22Rv1 (cell line): ENCODE measurements around the gene QSOX2.

ENCODE experiments used
- H3K27ac ChIP-seq: fragments of 450-650 bp; 2 replicates; pipeline ENCODE4 v1.5.1; 2017
- ZFX ChIP-seq: fragments of 450-650 bp; IDR thresholded peaks from 2 replicates; pipeline ENCODE4 v1.6.1; 2017; ENCODE audit warnings: antibody characterized with exemption, borderline replicate concordance
- TF ChIP-seq, protein P1 (sequence below): fragments of 450-650 bp; IDR thresholded peaks from 2 replicates; pipeline ENCODE4 v1.5.1; 2017; ENCODE audit warnings: mild to moderate bottlenecking

Gene QSOX2

GRCh38 chr9:136280535-136281315, 35.1 kb upstream of the QSOX2 start:
- no peak for TF ChIP-seq ZFX
- no peak overlapping the region for H3K27ac ChIP-seq

DNA sequence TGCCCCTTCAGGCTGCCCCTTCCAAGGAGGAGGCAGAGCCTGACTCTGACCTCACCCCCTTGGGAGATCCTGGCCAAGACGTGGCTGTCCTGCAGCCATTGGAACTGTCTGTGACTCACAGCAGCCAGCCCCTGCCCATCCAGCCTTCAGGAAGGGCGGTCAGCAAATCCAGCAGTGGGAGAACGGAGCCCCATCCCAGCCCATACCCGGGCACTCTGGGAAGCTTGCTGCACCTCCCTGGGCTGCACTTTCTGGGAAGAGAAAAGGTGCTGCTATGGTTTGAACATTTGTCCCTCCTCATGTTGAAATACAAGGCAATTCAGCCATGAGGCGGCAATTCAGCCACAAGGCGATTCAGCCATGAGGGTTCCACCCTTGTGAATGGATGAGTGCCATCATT, 33.9 kb upstream of the QSOX2 start:
- no peak overlapping the region for H3K27ac ChIP-seq
- TF ChIP-seq, protein P1, sequence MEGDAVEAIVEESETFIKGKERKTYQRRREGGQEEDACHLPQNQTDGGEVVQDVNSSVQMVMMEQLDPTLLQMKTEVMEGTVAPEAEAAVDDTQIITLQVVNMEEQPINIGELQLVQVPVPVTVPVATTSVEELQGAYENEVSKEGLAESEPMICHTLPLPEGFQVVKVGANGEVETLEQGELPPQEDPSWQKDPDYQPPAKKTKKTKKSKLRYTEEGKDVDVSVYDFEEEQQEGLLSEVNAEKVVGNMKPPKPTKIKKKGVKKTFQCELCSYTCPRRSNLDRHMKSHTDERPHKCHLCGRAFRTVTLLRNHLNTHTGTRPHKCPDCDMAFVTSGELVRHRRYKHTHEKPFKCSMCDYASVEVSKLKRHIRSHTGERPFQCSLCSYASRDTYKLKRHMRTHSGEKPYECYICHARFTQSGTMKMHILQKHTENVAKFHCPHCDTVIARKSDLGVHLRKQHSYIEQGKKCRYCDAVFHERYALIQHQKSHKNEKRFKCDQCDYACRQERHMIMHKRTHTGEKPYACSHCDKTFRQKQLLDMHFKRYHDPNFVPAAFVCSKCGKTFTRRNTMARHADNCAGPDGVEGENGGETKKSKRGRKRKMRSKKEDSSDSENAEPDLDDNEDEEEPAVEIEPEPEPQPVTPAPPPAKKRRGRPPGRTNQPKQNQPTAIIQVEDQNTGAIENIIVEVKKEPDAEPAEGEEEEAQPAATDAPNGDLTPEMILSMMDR = no peak
- no peak for TF ChIP-seq ZFX

DNA sequence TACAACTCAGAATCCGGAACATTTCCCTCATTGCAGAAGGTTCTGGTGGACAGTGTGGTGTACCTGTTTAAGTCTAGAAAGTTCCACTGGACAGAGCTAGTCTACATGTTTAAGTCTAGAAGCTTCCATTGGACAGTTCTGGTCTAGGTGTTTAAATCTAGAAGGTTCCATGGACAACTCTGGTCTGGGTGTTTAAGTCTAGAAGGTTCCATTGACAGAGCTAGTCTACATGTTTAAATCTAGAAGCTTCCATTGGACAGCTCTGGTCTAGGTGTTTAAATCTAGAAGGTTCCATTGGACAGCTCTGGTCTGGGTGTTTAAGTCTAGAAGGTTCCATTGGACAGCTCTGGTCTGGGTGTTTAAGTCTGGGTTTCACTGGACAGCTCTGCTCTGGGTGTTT, 33.3 kb upstream of the QSOX2 start:
- TF ChIP-seq, protein P1 = no peak
- no peak overlapping the region for H3K27ac ChIP-seq

DNA sequence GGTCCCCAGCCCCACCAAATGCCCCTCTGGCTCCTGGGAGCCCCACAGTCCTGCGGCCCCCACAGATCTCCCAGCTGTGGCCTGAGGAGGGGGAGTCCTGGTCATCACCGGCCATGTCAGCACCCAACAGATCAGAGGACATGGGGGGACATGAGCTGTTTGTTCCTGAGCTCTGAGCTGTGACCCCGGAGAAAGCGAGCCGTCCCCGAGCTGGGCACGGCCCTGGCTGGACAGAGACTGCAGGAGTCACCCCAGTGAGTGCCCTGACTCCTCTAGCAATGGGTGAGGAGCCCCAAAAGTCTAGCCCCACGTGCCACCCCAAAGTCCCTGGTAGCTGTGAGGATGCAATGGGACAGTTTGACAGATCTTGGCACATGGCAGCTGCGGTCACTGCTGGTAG, 32.6 kb upstream of the QSOX2 start:
- H3K27ac ChIP-seq = no peak overlapping the region
- TF ChIP-seq ZFX = no peak
- TF ChIP-seq, protein P1 = no peak

DNA sequence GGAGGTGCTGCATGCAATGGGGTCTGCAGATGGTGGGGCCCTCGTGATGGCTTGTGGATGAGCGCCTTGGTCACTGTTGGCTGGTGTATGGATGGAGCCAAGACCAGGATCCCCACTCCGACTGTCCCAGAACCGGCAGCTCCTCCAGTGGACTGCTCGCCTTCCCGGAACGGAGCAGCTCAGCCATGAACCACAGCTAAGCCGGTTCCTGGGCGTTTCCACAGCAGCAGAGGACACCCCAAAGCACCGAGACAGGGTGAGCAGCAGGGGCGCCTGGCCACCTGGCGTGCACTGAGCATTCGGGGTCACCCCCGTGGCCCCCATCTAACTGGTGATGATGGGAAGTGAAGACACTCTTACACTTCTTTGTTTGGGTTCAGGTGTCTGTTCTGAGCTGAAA, 32.1 kb upstream of the QSOX2 start:
- H3K27ac ChIP-seq = no peak overlapping the region
- no peak for TF ChIP-seq ZFX
- TF ChIP-seq, protein P1 = no peak

- no peak overlapping the region for H3K27ac ChIP-seq
- TF ChIP-seq, protein P1 = no peak
- no peak for TF ChIP-seq ZFX
These were observed 31.1 kb upstream of the QSOX2 start for GRCh38 chr9:136276716-136277115.

GRCh38 chr9:136275655-136276429, 30.2 kb upstream of the QSOX2 start:
- TF ChIP-seq, protein P1 = no peak
- no peak for TF ChIP-seq ZFX
- H3K27ac ChIP-seq = no peak overlapping the region
